RPMI7951 (cell line): ENCODE results near the gene SLC35F6. TPM values are rescaled to one million over a fixed set of nuclear protein-coding genes. Genes with fewer than 3 reads are reported as not detected.

Experiments
- DNase-seq: peaks from one replicate; pipeline ENCODE4 v3.0.0-alpha.2; 2012; ENCODE audit warnings: low read depth
- total RNA-seq: library from RNA; depleted of rRNA; stranded (reverse); fragments of >200 nt; shearing (Covaris generic); gene quantifications from 2 replicates; pipeline ENCODE4 v1.2.3, GENCODE V29; 2014; rRNA removed

The SLC35F6 gene
- 25.6 and 28.5 TPM in 2 replicates for total RNA-seq

GRCh38 chr2:26764078-26764887 lies at the start of gene SLC35F6:
Gene SLC35F6 (plus strand): TSS chr2:26764284. CDS start chr2:26764350, 66 bp downstream.
- peak; percentile 79 for DNase-seq

- no peak for DNase-seq
Observed at GRCh38 chr2:26715528-26716270, 48.4 kb upstream of the SLC35F6 start.

- no peak for DNase-seq
Observed at GRCh38 chr2:26716340-26716739, 47.7 kb upstream of the SLC35F6 start.

- DNase-seq, result no peak
Observed at GRCh38 chr2:26716769-26717168, 47.3 kb upstream of the SLC35F6 start.

- no peak for DNase-seq
Observed at GRCh38 chr2:26717362-26717761, 46.7 kb upstream of the SLC35F6 start.

GRCh38 chr2:26718949-26719686 lies 45.0 kb upstream of the SLC35F6 start:
- no peak for DNase-seq

GRCh38 chr2:26720322-26721114 lies 43.6 kb upstream of the SLC35F6 start:
- peak; percentile 94 for DNase-seq

GRCh38 chr2:26721115-26722032 lies 42.7 kb upstream of the SLC35F6 start:
- DNase-seq, result peak; percentile 71

GRCh38 chr2:26722328-26722727 lies 41.8 kb upstream of the SLC35F6 start:
- DNase-seq, result no peak

GRCh38 chr2:26722911-26723310 lies 41.2 kb upstream of the SLC35F6 start:
- DNase-seq, result peak; percentile 37

GRCh38 chr2:26723475-26723874 lies 40.6 kb upstream of the SLC35F6 start:
- no peak for DNase-seq

- peak; percentile 99 for DNase-seq
Observed at GRCh38 chr2:26723991-26724750, 39.9 kb upstream of the SLC35F6 start.

GRCh38 chr2:26724784-26725520 lies 39.1 kb upstream of the SLC35F6 start:
- no peak for DNase-seq

- DNase-seq, result no peak
Observed at GRCh38 chr2:26725521-26725820, 38.6 kb upstream of the SLC35F6 start.

- DNase-seq, result no peak
Observed at GRCh38 chr2:26726228-26726627, 37.9 kb upstream of the SLC35F6 start.

GRCh38 chr2:26727641-26728561 lies 36.2 kb upstream of the SLC35F6 start:
- DNase-seq, result no peak

- DNase-seq, result no peak
Observed at GRCh38 chr2:26729311-26729710, 34.8 kb upstream of the SLC35F6 start.
